ENCODE results near the gene BCAP31. TPM values are rescaled to one million over a fixed set of nuclear protein-coding genes. Genes with fewer than 3 reads are reported as not detected.

Gene BCAP31
- polyA plus RNA-seq, 1 donor = 184 TPM

Other genes starting within 250 kb of the BCAP31 start
- 148 TPM for gene BGN, start 229.4 kb downstream of the BCAP31 start, polyA plus RNA-seq (ENCODE audit: insufficient read length)
- gene ATP2B3, start 206.7 kb downstream of the BCAP31 start, polyA plus RNA-seq (ENCODE audit: insufficient read length) = 0.18 TPM
- gene CCNQ, start 125.2 kb downstream of the BCAP31 start, polyA plus RNA-seq (ENCODE audit: insufficient read length) = 14.7 TPM
- 33.8 TPM for gene DUSP9, start 77.2 kb downstream of the BCAP31 start, polyA plus RNA-seq (ENCODE audit: insufficient read length)
- 7.5 TPM for gene PNCK, start 50.6 kb downstream of the BCAP31 start, polyA plus RNA-seq (ENCODE audit: insufficient read length)
- 56.6 TPM for gene SLC6A8, start 36.5 kb downstream of the BCAP31 start, polyA plus RNA-seq (ENCODE audit: insufficient read length)
- gene ABCD1, start 469 bp upstream of the BCAP31 start, polyA plus RNA-seq (ENCODE audit: insufficient read length) = 6.4 TPM
- gene PLXNB3, start 39.9 kb upstream of the BCAP31 start, polyA plus RNA-seq (ENCODE audit: insufficient read length) = 1.5 TPM
- 0.73 TPM for gene SRPK3, start 56.7 kb upstream of the BCAP31 start, polyA plus RNA-seq (ENCODE audit: insufficient read length)
- gene IDH3G, start 70.0 kb upstream of the BCAP31 start, polyA plus RNA-seq (ENCODE audit: insufficient read length) = 70.1 TPM
- gene SSR4, start 70.3 kb upstream of the BCAP31 start, polyA plus RNA-seq (ENCODE audit: insufficient read length) = 134 TPM
- 8.5 TPM for gene PDZD4, start 106.2 kb upstream of the BCAP31 start, polyA plus RNA-seq (ENCODE audit: insufficient read length)
- gene L1CAM, start 161.8 kb upstream of the BCAP31 start, polyA plus RNA-seq (ENCODE audit: insufficient read length) = 46.9 TPM
- 2.0 TPM for gene AVPR2, start 180.3 kb upstream of the BCAP31 start, polyA plus RNA-seq (ENCODE audit: insufficient read length)
- gene ARHGAP4, start 201.9 kb upstream of the BCAP31 start, polyA plus RNA-seq (ENCODE audit: insufficient read length) = 29.1 TPM
- 62.1 TPM for gene NAA10, start 210.7 kb upstream of the BCAP31 start, polyA plus RNA-seq (ENCODE audit: insufficient read length)
- gene RENBP, start 220.3 kb upstream of the BCAP31 start, polyA plus RNA-seq (ENCODE audit: insufficient read length) = 20.7 TPM
- gene HCFC1, start 247.4 kb upstream of the BCAP31 start, polyA plus RNA-seq (ENCODE audit: insufficient read length) = 43.2 TPM
- gene TMEM187, start 248.4 kb upstream of the BCAP31 start, polyA plus RNA-seq (ENCODE audit: insufficient read length) = 5.2 TPM